ENCODE measurements around the gene S100PBP. TPM values are rescaled to one million over a fixed set of nuclear protein-coding genes. Genes with fewer than 3 reads are reported as not detected.

Gene S100PBP
- total RNA-seq, 1 experiment from 2014 or later = 33.7 TPM

GRCh38 chr1:32886828-32887414 lies 69.5 kb downstream of the S100PBP start:
- no peak for DNase-seq (ENCODE audit: low read depth)

- DNase-seq (ENCODE audit: low read depth) = no peak
Measured at GRCh38 chr1:32887623-32888022, 70.2 kb downstream of the S100PBP start.

- no peak for DNase-seq (ENCODE audit: low read depth)
Measured at GRCh38 chr1:32888134-32888533, 70.7 kb downstream of the S100PBP start.

DNA sequence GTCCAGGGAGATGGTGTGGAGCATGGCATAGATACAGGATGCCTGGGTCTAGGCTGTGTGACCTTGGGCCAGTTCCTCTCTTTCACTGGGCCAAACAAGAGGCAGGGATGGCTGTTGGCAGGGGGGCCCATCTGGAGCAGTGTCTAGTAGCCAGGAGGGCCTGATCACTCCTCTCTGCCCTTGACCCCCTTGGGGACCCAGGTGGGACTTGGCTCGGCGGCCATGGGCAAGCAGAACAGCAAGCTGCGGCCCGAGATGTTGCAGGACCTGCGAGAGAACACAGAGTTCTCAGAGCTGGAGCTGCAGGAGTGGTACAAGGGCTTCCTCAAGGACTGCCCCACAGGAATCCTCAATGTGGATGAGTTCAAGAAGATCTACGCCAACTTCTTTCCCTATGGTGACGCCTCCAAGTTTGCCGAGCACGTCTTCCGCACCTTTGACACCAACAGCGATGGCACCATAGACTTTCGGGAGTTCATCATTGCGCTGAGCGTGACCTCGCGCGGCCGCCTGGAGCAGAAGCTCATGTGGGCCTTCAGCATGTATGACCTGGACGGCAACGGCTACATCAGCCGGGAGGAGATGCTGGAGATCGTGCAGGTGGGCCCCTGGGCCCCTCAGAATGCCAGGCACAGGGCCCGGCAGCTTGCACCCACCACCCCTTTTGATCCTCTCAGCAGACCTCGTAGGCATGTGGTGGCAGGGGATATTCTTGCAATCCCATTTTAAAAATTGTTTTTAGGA lies 71.4 kb downstream of the S100PBP start:
- DNase-seq (ENCODE audit: low read depth) = no peak

DNA sequence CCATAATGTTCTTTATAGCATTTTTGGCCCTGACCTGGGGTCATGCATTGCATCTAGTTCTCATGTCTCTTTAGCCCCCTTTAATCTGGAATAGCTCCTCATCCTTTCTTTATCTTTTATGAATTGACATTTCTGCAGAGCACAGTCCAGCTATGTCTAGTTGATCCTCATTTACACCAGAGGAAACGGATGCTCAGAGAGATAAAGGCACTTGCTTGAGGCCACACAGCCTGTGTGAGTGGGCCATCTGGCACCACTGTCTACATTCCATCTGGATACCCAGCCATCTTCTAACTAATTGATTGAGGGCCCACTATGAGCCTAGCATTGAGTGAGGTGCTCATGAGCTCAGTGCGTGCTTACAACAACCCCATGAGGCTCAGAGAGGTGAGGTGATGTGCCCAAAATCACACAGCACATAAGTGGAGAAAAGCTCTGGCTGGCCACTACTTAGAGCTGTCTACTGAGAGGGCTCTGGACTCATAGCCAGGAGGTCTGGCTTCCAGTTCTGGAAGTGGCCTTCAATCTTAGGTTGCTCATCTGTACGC lies 72.4 kb downstream of the S100PBP start:
- DNase-seq (ENCODE audit: low read depth) = no peak

GRCh38 chr1:32890516-32891240 lies 73.2 kb downstream of the S100PBP start:
- DNase-seq (ENCODE audit: low read depth) = no peak

GRCh38 chr1:32891241-32891570 lies 73.8 kb downstream of the S100PBP start:
- DNase-seq (ENCODE audit: low read depth) = no peak

DNA sequence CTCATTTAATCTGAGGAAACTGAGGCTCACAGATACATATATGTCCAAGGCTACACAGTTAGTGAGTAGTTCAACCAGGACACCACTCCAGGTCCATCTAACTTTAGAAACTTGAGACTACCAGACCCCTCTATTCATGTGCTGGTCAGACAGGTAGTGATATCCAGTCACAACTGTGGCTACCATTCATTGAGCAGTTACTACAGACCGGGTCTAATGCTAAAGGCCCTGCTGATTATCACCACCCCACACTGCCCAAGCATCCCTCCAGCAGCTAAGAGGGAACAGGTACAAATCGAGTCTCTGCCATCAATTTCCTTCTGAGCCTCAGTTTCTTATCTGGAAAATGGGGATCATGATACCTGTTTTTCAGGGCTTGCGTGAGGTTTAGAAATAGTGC lies 74.2 kb downstream of the S100PBP start:
- no peak for DNase-seq (ENCODE audit: low read depth)

GRCh38 chr1:32892368-32893197 lies 75.1 kb downstream of the S100PBP start:
- no peak for DNase-seq (ENCODE audit: low read depth)

GRCh38 chr1:32893198-32894018 lies 76.0 kb downstream of the S100PBP start:
- no peak for DNase-seq (ENCODE audit: low read depth)

- DNase-seq (ENCODE audit: low read depth) = no peak
Measured at GRCh38 chr1:32894019-32894600, 76.7 kb downstream of the S100PBP start.

DNA sequence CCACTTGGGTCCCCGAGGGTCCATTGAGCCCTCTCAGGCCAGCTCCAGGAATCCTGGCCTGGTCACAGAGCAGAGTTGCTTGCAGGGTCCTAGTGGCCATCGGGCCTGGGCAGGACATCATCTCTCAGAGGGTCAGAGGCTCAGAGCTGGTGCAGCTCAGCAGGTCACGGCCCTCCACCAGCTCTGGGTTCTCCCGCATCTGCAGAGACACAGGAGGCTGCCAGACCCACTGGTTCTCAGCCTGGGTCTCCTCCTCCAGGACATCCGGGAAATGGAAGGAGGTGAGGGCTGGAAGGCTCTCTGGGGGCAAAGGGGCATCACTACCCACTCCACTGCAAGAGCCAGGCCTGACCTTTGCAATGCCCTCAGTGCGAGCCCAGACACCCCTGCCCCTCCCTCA lies 77.2 kb downstream of the S100PBP start:
- DNase-seq (ENCODE audit: low read depth) = no peak

GRCh38 chr1:32895325-32896215 lies 78.1 kb downstream of the S100PBP start:
- no peak for DNase-seq (ENCODE audit: low read depth)

DNA sequence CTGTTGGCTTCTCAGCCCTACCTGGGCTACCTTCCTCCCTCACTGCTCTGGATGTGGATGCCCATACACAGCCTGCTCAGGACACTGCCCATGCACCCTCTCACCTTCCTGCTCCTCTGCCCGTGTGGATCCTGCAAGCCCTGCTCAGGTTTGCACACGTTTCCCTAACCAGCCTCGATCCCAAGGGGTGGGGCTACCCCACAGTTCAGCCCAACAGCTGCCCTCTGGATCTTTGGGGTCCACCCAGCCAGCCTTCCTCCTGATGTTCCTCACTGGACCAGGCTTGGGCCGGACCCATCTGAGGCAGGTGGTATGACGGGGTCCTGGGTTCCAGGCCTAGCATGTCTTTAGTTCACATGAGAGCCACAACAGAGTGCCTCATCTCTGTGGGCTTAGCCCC lies 79.0 kb downstream of the S100PBP start:
- DNase-seq (ENCODE audit: low read depth) = no peak

- no peak for DNase-seq (ENCODE audit: low read depth)
Measured at GRCh38 chr1:32897082-32898049, 79.9 kb downstream of the S100PBP start.

DNA sequence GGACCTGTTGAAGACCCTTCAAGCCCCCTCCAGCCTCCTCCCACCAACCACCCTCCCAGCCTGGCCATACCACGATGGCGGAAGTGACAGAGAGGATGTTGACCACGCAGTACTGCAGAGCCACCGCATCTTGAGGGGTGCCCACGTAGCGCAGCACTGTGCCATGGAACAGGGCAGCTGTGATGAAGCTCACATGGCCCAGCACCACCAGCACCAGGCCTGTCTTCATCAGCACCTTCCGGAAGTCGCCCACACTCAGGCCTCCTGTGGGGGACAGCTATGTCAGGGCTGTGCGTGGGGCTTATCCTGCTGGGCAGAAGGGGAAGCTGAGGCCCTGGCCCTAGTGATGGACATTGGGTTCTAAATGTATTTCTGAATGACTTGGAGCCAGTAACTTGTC lies 80.6 kb downstream of the S100PBP start:
- DNase-seq (ENCODE audit: low read depth) = no peak

DNA sequence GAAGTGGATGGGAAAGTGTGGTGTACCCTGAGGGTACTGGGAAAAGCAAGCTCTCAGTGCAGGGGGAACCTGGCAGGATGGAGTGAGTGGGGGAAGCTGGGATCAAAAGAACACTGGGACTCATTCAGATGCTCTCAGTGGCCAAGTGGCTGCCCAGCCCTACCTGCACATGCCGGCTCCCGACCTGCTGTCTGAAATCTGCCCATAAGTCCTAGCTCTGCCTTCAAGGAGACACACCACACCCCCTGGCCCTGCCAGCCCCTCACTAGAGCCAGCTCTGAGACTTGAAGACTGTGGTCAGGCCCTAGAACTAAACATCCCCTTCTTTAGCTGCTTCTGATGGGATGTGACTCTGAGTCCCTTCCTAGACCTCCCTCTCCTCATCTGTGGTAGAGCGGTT lies 81.5 kb downstream of the S100PBP start:
- no peak for DNase-seq (ENCODE audit: low read depth)

DNA sequence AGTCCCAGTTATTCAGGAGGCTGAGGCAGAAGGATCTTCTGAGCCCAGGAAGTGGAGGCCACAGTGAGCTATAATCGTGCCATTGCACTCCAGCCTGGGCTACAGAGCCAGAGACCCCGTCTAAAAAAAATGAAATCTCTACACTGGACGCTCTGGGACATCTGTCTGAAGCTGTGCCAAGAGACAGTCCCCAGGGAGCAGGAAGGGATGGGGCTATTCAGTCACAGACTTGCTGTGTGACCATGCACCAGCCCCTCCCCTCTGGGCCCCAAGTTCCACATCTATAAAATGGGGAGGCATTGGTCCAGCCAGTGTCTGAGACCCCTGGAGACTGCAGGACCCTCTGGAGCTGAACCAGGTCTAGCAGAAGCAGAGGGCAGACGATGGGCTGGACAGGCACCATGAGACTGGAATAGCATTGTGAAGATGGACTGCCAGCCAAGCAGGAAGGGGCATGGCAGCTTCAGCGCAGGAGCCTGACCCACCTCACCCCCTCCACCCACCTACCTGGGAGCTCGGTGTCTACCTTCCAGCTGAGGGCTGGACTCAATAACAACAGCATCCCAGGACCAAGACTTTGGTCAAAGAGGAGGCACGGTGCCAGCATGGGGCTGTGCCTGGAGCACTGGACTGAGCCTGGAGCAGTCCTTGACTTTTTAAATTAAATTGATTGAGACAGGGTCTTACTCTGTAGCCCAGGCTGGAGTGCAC lies 82.3 kb downstream of the S100PBP start:
- no peak for DNase-seq (ENCODE audit: low read depth)

All from LHCN-M2 (cell line).